Fibroblast of pulmonary artery (primary cell): ENCODE results near the gene SLC6A6.

Experiments
- DNase-seq: peaks from one replicate; pipeline ENCODE4 v3.0.0-alpha.2; 2010; ENCODE audit warnings: low read depth
- H3K4me3 ChIP-seq: replicated peaks from 2 replicates; pipeline ENCODE4 v1.5.1; 2011; ENCODE audit warnings: low read depth, mild to moderate bottlenecking, control low read depth, low read length, moderate library complexity
- CTCF ChIP-seq: IDR thresholded peaks from 2 replicates; pipeline ENCODE4 v1.5.1; 2011; ENCODE audit warnings: mild to moderate bottlenecking, control low read depth, low read length, inconsistent platforms; ENCODE audit errors: missing control alignments

SLC6A6 gene

GRCh38 chr3:14473411-14473891, 71.0 kb downstream of the SLC6A6 start:
- H3K4me3 ChIP-seq: no peak overlapping the region
- no peak for TF ChIP-seq CTCF

GRCh38 chr3:14474363-14475081, 72.1 kb downstream of the SLC6A6 start:
- no peak for TF ChIP-seq CTCF
- DNase-seq: no peak
- H3K4me3 ChIP-seq: no peak overlapping the region

More at GRCh38 chr3:14473411-14473891, 71.0 kb downstream of the SLC6A6 start:
- DNase-seq: no peak

GRCh38 chr3:14475621-14476020, 73.2 kb downstream of the SLC6A6 start:
- TF ChIP-seq CTCF: no peak
- no peak for DNase-seq
- no peak overlapping the region for H3K4me3 ChIP-seq

- TF ChIP-seq CTCF: no peak
- DNase-seq: no peak
- no peak overlapping the region for H3K4me3 ChIP-seq
These were observed 74.3 kb downstream of the SLC6A6 start for GRCh38 chr3:14476583-14477265.

GRCh38 chr3:14477311-14477935, 75.0 kb downstream of the SLC6A6 start:
- H3K4me3 ChIP-seq: no peak overlapping the region
- DNase-seq: no peak
- no peak for TF ChIP-seq CTCF

- DNase-seq: no peak
- TF ChIP-seq CTCF: no peak
These were observed 76.6 kb downstream of the SLC6A6 start for GRCh38 chr3:14478956-14479550.

More at GRCh38 chr3:14478956-14479550, 76.6 kb downstream of the SLC6A6 start:
- no peak overlapping the region for H3K4me3 ChIP-seq
